ENCODE data around the gene MCC. TPM values are rescaled to one million over a fixed set of nuclear protein-coding genes. Genes with fewer than 3 reads are reported as not detected.

MCC gene
- total RNA-seq, 2 experiments from 2014 or later = 0.25 TPM; not detected in 1

DNA sequence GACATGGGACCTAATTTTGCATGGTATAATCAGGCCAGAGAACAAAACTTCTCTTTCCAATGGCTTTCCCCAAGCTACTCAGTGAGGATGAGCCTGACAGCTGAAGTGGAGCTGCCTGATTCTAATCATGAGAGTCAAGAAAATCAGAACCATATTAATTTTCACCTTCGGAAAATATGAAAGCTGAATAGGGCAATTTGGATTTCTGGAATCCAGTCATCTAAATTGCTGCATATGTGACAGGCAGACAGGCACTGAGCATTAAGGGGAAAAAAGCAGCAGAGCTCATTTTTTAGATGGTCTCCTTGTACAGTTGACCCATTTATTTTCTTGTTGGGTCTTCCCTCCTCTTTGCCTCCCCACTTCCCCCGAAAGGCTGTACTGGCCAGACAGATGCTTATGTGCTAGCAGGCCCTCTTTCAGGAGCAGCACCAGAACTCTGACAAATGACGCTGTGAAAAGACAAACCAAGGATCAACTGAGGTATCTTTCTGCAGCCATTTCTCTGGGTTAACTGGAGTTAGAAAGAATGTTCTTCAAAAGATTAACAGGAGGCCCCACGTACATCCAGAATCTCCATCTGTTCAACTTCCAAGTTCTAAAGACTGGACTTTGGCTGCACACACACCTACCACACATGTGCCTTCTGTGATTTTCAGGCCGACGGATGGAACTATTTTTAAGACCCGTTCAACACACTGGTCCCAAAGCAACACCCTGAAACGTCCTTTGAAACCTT lies 336.4 kb downstream of the MCC start:
- Histone ChIP-seq H3K9me3 (ENCODE audit: low read length) (no peaks in the 10 kb centered on the region), H3K9me2 (ENCODE audit: insufficient read depth, low read length) (no peaks in the 10 kb centered on the region), H3K4me2 (ENCODE audit: low read length) (no peak overlapping the region), H3K4me3 (ENCODE audit: low read depth, low read length, poor library complexity, severe bottlenecking) (no peak overlapping the region), H3K4me1 (ENCODE audit: insufficient read depth, low read length, poor library complexity, severe bottlenecking) (no peaks in the 10 kb centered on the region), H2AFZ (ENCODE audit: low read length) (no peak overlapping the region), H3K27ac (ENCODE audit: low read depth, low read length, poor library complexity, severe bottlenecking) (no peak overlapping the region), H3K79me2 (ENCODE audit: insufficient read depth, low read depth, low read length) (no peaks in the 10 kb centered on the region), H3K36me3 (ENCODE audit: insufficient read depth, low read length) (no peaks in the 10 kb centered on the region), H4K20me1 (ENCODE audit: insufficient read depth, low read length) (no peaks in the 10 kb centered on the region)
- TF ChIP-seq, protein P1, sequence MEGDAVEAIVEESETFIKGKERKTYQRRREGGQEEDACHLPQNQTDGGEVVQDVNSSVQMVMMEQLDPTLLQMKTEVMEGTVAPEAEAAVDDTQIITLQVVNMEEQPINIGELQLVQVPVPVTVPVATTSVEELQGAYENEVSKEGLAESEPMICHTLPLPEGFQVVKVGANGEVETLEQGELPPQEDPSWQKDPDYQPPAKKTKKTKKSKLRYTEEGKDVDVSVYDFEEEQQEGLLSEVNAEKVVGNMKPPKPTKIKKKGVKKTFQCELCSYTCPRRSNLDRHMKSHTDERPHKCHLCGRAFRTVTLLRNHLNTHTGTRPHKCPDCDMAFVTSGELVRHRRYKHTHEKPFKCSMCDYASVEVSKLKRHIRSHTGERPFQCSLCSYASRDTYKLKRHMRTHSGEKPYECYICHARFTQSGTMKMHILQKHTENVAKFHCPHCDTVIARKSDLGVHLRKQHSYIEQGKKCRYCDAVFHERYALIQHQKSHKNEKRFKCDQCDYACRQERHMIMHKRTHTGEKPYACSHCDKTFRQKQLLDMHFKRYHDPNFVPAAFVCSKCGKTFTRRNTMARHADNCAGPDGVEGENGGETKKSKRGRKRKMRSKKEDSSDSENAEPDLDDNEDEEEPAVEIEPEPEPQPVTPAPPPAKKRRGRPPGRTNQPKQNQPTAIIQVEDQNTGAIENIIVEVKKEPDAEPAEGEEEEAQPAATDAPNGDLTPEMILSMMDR (conservative IDR thresholded peaks at IDR 0.05; ENCODE audit: low read length) = no peak
- TF ChIP-seq EZH2phosphoT487 (IDR thresholded peaks at IDR 0.05; ENCODE audit: borderline replicate concordance, low read depth, low read length) = no peak
- ChIA-PET POLR2A (no interaction called here), CTCF (ENCODE audit: unreplicated experiment) (no interaction called here)
- no TSS peak for BruUV-seq (replicated peaks)
- no peak for DNase-seq (ENCODE audit: low spot score)
- intact Hi-C loops (cut with micrococcal nuclease; ENCODE audit: unreplicated experiment) = no loop called here

DNA sequence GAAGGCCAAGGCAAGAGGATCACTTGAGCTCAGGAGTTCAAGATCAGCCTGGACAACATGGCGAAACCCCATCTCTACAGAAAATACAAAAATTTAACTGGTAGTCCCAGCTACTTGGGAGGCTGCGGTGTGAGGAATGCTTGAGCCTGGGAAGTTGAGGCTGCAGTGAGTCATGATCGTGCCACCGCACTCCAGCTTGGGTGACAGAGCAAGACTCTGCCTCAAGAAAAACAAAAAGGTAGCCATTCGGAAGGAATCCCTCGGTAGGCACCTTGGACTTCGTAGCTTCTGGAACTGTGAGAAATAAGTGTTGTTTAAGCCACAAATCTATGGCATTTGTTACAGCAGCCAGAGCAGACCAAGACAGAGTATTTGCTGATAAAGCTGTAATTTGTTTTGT lies 337.4 kb downstream of the MCC start:
- POLR2A ChIA-PET = no interaction called here
- no peaks in the 10 kb centered on the region for H3K9me3 ChIP-seq (ENCODE audit: low read length)
- H3K4me2 ChIP-seq (ENCODE audit: low read length) = no peak overlapping the region
- H3K27ac ChIP-seq (ENCODE audit: low read depth, low read length, poor library complexity, severe bottlenecking) = no peak overlapping the region
- H3K9me2 ChIP-seq (ENCODE audit: insufficient read depth, low read length) = no peaks in the 10 kb centered on the region
- intact Hi-C loops (cut with micrococcal nuclease; ENCODE audit: unreplicated experiment) = no loop called here
- no peak for DNase-seq (ENCODE audit: low spot score)
- TF ChIP-seq, protein P1 (conservative IDR thresholded peaks at IDR 0.05; ENCODE audit: low read length) = no peak
- no peak for TF ChIP-seq EZH2phosphoT487 (IDR thresholded peaks at IDR 0.05; ENCODE audit: borderline replicate concordance, low read depth, low read length)
- H3K36me3 ChIP-seq (ENCODE audit: insufficient read depth, low read length) = no peaks in the 10 kb centered on the region
- H2AFZ ChIP-seq (ENCODE audit: low read length) = no peak overlapping the region
- no peak overlapping the region for H3K4me3 ChIP-seq (ENCODE audit: low read depth, low read length, poor library complexity, severe bottlenecking)
- H4K20me1 ChIP-seq (ENCODE audit: insufficient read depth, low read length) = no peaks in the 10 kb centered on the region
- BruUV-seq (replicated peaks) = no TSS peak
- no peaks in the 10 kb centered on the region for H3K4me1 ChIP-seq (ENCODE audit: insufficient read depth, low read length, poor library complexity, severe bottlenecking)
- H3K79me2 ChIP-seq (ENCODE audit: insufficient read depth, low read depth, low read length) = no peaks in the 10 kb centered on the region
- CTCF ChIA-PET (ENCODE audit: unreplicated experiment) = no interaction called here

DNA sequence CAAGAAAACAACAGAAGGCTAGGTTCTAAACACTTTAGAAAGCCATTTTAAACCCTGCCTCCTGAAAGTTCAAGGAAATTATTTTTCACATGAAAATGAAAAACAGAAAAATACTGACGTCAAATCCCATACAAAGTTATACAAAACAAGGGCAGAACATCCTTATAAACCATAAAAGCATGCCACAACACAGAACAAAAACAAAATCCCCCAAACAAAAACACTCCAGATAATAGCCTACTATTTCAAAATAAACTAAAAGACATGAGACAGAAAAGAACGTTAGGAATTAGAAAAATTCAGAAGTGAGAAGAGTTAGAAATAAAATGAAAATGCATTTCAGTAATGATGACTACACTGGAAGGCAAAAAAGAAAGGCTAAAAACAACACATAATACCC lies 338.0 kb downstream of the MCC start:
- no peak for TF ChIP-seq EZH2phosphoT487 (IDR thresholded peaks at IDR 0.05; ENCODE audit: borderline replicate concordance, low read depth, low read length)
- TF ChIP-seq, protein P1 (conservative IDR thresholded peaks at IDR 0.05; ENCODE audit: low read length) = no peak
- H2AFZ ChIP-seq (ENCODE audit: low read length) = no peak overlapping the region
- no peak overlapping the region for H3K27ac ChIP-seq (ENCODE audit: low read depth, low read length, poor library complexity, severe bottlenecking)
- CTCF ChIA-PET (ENCODE audit: unreplicated experiment) = no interaction called here
- no peak for DNase-seq (ENCODE audit: low spot score)
- no peak overlapping the region for H3K4me2 ChIP-seq (ENCODE audit: low read length)
- BruUV-seq (replicated peaks) = no TSS peak
- POLR2A ChIA-PET = no interaction called here
- no peak overlapping the region for H3K4me3 ChIP-seq (ENCODE audit: low read depth, low read length, poor library complexity, severe bottlenecking)
- H3K36me3 ChIP-seq (ENCODE audit: insufficient read depth, low read length) = no peaks in the 10 kb centered on the region
- no peaks in the 10 kb centered on the region for H3K9me2 ChIP-seq (ENCODE audit: insufficient read depth, low read length)
- no peaks in the 10 kb centered on the region for H3K79me2 ChIP-seq (ENCODE audit: insufficient read depth, low read depth, low read length)
- no peaks in the 10 kb centered on the region for H3K9me3 ChIP-seq (ENCODE audit: low read length)
- no peaks in the 10 kb centered on the region for H4K20me1 ChIP-seq (ENCODE audit: insufficient read depth, low read length)
- intact Hi-C loops (cut with micrococcal nuclease; ENCODE audit: unreplicated experiment) = no loop called here
- no peaks in the 10 kb centered on the region for H3K4me1 ChIP-seq (ENCODE audit: insufficient read depth, low read length, poor library complexity, severe bottlenecking)
